ENCODE data around the gene FAM210B. TPM values are rescaled to one million over a fixed set of nuclear protein-coding genes. Genes with fewer than 3 reads are reported as not detected.

The FAM210B gene
- total RNA-seq, 2 donors from 2014 or later, result 66.5 to 159 TPM

DNA sequence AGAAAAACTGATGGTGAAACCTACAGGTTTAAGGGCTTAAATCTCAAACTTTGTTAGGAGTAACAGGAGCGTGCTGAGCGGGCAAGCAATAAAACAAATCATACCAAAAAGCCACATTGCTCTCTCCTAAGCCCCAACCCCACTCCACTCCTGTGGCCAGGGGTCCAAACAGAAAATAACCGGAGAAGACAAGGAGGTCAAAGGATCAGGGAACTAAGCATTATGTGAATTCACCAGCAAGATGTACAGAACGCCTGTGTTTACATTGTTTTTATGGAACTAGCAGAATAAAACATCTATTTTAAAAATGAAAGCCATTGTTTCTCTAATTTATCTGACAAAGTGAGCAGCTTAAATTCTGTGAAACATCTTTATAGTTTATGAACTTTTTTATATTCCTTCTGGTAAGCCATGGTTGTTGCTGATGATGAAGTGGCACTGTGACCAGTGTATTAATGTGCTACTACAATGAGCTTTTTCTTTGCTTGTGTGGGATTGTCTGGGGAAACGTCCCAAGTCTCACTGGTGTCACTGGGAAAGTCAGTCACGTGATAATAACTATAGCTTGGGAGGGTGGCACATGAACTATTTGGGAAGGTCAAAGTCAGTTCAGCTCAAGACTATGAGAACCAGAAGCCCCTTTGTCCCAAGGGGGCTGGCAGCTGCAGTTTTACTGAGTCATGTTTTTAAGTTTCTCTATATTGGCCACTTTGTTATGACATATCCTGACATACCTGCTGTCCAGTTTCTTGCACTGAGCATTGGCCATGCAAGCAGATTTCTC, 9.8 kb downstream of the FAM210B start:
- Histone ChIP-seq H3K27ac (no peak overlapping the region), H3K9me3 (no peaks in the 10 kb centered on the region), H3K4me1 (replicated peaks) (no peaks in the 10 kb centered on the region), H3K27me3 (replicated peaks; ENCODE audit: insufficient read depth) (no peaks in the 10 kb centered on the region), H3K36me3 (peaks cover 0 to 10% of the 10 kb centered on the region in 2 donors), H3K4me3 (no peak overlapping the region)
- TF ChIP-seq, protein P1, sequence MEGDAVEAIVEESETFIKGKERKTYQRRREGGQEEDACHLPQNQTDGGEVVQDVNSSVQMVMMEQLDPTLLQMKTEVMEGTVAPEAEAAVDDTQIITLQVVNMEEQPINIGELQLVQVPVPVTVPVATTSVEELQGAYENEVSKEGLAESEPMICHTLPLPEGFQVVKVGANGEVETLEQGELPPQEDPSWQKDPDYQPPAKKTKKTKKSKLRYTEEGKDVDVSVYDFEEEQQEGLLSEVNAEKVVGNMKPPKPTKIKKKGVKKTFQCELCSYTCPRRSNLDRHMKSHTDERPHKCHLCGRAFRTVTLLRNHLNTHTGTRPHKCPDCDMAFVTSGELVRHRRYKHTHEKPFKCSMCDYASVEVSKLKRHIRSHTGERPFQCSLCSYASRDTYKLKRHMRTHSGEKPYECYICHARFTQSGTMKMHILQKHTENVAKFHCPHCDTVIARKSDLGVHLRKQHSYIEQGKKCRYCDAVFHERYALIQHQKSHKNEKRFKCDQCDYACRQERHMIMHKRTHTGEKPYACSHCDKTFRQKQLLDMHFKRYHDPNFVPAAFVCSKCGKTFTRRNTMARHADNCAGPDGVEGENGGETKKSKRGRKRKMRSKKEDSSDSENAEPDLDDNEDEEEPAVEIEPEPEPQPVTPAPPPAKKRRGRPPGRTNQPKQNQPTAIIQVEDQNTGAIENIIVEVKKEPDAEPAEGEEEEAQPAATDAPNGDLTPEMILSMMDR (IDR thresholded peaks at IDR 0.05), result no peak
- DNase-seq (ENCODE audit: low spot score), result no peak
- intact Hi-C loops (cut with DNase I), result no loop called here
- 77% methylated on average over 6 of the region's 6 CpGs for WGBS

DNA sequence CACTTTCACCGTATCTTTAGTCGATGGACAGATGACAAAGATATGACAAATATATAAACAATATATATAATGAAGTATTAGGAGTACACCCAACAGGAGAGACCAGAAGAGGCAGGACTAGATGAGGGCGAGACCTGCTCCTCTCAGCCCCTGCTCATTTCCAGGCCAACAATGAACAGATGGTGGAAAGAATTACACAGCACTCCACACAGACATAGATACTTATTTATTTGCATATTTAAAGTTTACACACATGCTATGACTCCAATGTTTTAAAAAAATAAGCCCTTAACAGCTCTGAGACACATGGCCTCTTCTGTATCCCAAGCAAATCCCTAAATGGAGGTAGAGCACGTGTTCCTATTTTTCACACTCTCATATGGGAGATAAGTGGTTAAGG, 10.4 kb downstream of the FAM210B start:
- 90% methylated on average over 4 of the region's 4 CpGs for WGBS
- TF ChIP-seq POLR2A (IDR thresholded peaks at IDR 0.05), result no peak
- TF ChIP-seq, protein P1 (IDR thresholded peaks at IDR 0.05), result no peak
- TF ChIP-seq POLR2AphosphoS5 (IDR thresholded peaks at IDR 0.05), result no peak
- Histone ChIP-seq H3K36me3 (peaks cover 0 to 10% of the 10 kb centered on the region in 2 donors), H3K27me3 (replicated peaks; ENCODE audit: insufficient read depth) (no peaks in the 10 kb centered on the region), H3K4me3 (no peak overlapping the region), H3K4me1 (replicated peaks) (no peaks in the 10 kb centered on the region), H3K27ac (no peak overlapping the region), H3K9me3 (no peaks in the 10 kb centered on the region)
- no peak for DNase-seq (ENCODE audit: low spot score)
- intact Hi-C loops (cut with DNase I), result no loop called here

DNA sequence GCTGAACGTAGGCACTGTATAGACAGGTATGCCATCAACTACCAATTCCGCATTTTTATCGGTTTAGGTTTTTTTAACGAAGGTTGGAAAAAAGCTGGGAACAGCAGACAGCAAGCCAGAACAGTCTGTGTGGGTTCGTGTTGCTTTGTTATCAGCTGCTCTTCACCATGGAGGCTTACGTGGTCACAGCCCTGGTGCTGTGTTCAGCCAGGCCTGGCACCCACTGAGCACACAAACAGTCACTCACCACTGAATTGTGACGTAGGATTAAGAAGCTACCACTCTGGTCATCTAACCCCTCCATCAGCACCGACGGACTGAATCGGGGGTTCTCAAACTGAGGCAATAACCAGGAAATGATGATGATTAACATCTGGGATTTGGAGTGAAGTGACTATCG, 13.2 kb downstream of the FAM210B start:
- Histone ChIP-seq H3K27ac (no peak overlapping the region), H3K36me3 (no peaks in the 10 kb centered on the region), H3K4me3 (no peak overlapping the region), H3K4me1 (replicated peaks) (no peaks in the 10 kb centered on the region), H3K9me3 (no peaks in the 10 kb centered on the region), H3K27me3 (replicated peaks; ENCODE audit: insufficient read depth) (no peaks in the 10 kb centered on the region)
- no peak for DNase-seq (ENCODE audit: low spot score)
- WGBS, result 92% methylated on average over 11 of the region's 11 CpGs
- TF ChIP-seq POLR2AphosphoS5 (IDR thresholded peaks at IDR 0.05) (no peak), POLR2A (IDR thresholded peaks at IDR 0.05) (no peak)
- TF ChIP-seq, protein P1 (IDR thresholded peaks at IDR 0.05), result no peak
- intact Hi-C loops (cut with DNase I), result no loop called here

DNA sequence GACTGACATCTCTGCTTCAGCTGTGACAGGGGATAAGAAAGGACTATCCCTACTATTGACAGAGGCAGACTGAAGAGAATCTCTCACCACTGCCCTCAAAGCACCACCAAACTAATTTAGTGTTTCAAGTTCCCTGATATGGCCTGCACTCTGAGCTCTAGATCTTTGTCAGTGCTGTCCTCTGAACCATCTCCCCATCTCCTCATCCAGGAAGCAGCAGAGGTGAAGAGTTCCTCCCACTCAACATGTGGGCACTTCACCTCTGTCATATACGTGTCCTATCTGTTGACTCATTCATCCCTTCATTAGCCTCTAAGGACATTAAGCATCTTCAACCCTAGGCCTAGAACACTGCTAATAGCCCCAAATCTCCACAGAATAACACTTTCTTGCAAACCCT, 14.1 kb downstream of the FAM210B start:
- no peak for TF ChIP-seq POLR2AphosphoS5 (IDR thresholded peaks at IDR 0.05)
- TF ChIP-seq POLR2A (IDR thresholded peaks at IDR 0.05), result no peak
- TF ChIP-seq, protein P1 (IDR thresholded peaks at IDR 0.05), result no peak
- Histone ChIP-seq H3K4me3 (no peak overlapping the region), H3K36me3 (no peaks in the 10 kb centered on the region), H3K27me3 (replicated peaks; ENCODE audit: insufficient read depth) (no peaks in the 10 kb centered on the region), H3K9me3 (no peaks in the 10 kb centered on the region), H3K4me1 (replicated peaks) (no peaks in the 10 kb centered on the region), H3K27ac (no peak overlapping the region)
- no peak for DNase-seq (ENCODE audit: low spot score)
- 84% methylated on average over 1 of the region's 1 CpG for WGBS
- intact Hi-C loops (cut with DNase I), result no loop called here

DNA sequence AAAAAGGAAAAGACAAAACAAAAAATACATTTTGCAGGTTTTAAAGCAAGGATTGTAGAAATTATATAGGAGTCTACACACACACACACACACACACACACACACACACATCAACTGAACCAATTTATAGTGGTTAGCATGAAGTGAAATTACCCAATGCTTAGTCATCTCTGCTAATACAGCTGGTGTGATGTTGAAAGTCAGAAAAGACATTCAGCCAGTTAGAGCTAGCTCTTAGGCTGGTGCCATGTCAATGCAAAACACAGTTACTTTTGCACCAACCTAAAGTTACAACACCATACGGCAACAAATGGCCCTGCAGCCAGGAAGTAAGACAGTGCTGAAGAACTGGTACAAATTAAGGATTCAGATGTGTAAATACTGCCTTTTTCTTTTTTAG, 15.2 kb downstream of the FAM210B start:
- no peaks in the 10 kb centered on the region for H3K36me3 ChIP-seq

More for the DNA sequence above, 15.2 kb downstream of the FAM210B start:
- Histone ChIP-seq H3K27me3 (replicated peaks; ENCODE audit: insufficient read depth) (no peaks in the 10 kb centered on the region), H3K4me1 (replicated peaks) (no peaks in the 10 kb centered on the region), H3K27ac (no peak overlapping the region), H3K9me3 (no peaks in the 10 kb centered on the region), H3K4me3 (no peak overlapping the region)
- 70% methylated on average over 1 of the region's 1 CpG for WGBS
- no peak for DNase-seq (ENCODE audit: low spot score)
- intact Hi-C loops (cut with DNase I), result no loop called here
- TF ChIP-seq, protein P1 (IDR thresholded peaks at IDR 0.05), result no peak
- TF ChIP-seq POLR2A (IDR thresholded peaks at IDR 0.05) (no peak), POLR2AphosphoS5 (IDR thresholded peaks at IDR 0.05) (no peak)
